IMR-90 (cell line): ENCODE measurements around the gene CD82. TPM values are rescaled to one million over a fixed set of nuclear protein-coding genes. Genes with fewer than 3 reads are reported as not detected.

Source experiments
- ATAC-seq: fragments of 200-7000 bp; cut with Tn5 transposase; 2 replicates; pipeline ENCODE4 v1.9.1; 2020; ENCODE audit warnings: low read depth, mild to moderate bottlenecking, moderate library complexity
- BruUV-seq: library from RNA; stranded (reverse); fragments of 400-500 nt; replicated peaks from 2 replicates; lab custom pipeline; 2021; lab: Mats Ljungman, UMichigan
- CTCF ChIA-PET: fragments of 300-600 bp; formaldehyde crosslinking; extraction: SDS; loops from one replicate; lab custom pipeline; 2021; ENCODE audit warnings: antibody characterized with exemption; lab: Yijun Ruan, JAX
- POLR2A ChIA-PET: fragments of 300-600 bp; sonication (Branson Sonifier 250); formaldehyde crosslinking; loops from one replicate; lab custom pipeline; 2022; ENCODE audit warnings: antibody characterized with exemption; ENCODE audit not compliant: unreplicated experiment; lab: Charles Lee
- DNase-seq: peaks from one replicate; pipeline ENCODE4 v3.0.0; 2013
- H2AFZ ChIP-seq: replicated peaks from 2 replicates; pipeline ENCODE3; 2013; ENCODE audit warnings: low read length, mild to moderate bottlenecking; ENCODE audit not compliant: poor library complexity
- H2AK5ac ChIP-seq: 2 replicates; pipeline ENCODE4 v1.6.1; 2013; ENCODE audit warnings: low read depth, low read length, inconsistent platforms
- H2AK9ac ChIP-seq: replicated peaks from 2 replicates; pipeline ENCODE3; 2013; ENCODE audit warnings: mild to moderate bottlenecking, low read depth, low read length, moderate library complexity; ENCODE audit not compliant: poor library complexity
- H2BK120ac ChIP-seq: 2 replicates; pipeline ENCODE4 v1.6.1; 2013; ENCODE audit warnings: low read depth, low read length, inconsistent platforms
- H2BK15ac ChIP-seq: 3 replicates; pipeline ENCODE4 v1.6.1; 2013; ENCODE audit warnings: low read depth, low read length, inconsistent platforms
- H2BK20ac ChIP-seq: 2 replicates; pipeline ENCODE4 v1.6.1; 2013; ENCODE audit warnings: low read depth, mild to moderate bottlenecking, inconsistent platforms, low read length, moderate library complexity
- H2BK5ac ChIP-seq: 2 replicates; pipeline ENCODE4 v1.6.1; 2013; ENCODE audit warnings: mild to moderate bottlenecking, low read depth, low read length, inconsistent platforms; ENCODE audit not compliant: poor library complexity, severe bottlenecking
- H3K14ac ChIP-seq: replicated peaks from 2 replicates; pipeline ENCODE4 v1.6.1; 2013; ENCODE audit warnings: low read depth, low read length, inconsistent platforms
- H3K18ac ChIP-seq: 2 replicates; pipeline ENCODE4 v1.6.1; 2013; ENCODE audit warnings: low read depth, low read length, control low read depth
- H3K23ac ChIP-seq: 2 replicates; pipeline ENCODE4 v1.6.1; 2013; ENCODE audit warnings: low read depth, low read length, inconsistent platforms
- H3K27ac ChIP-seq: 2 replicates; pipeline ENCODE4 v1.5.1; 2013; ENCODE audit warnings: mild to moderate bottlenecking, control low read depth, low read length; ENCODE audit not compliant: insufficient read depth
- H3K27me3 ChIP-seq: 2 replicates; pipeline ENCODE4 v1.6.1; 2013; ENCODE audit warnings: low read length; ENCODE audit not compliant: control insufficient read depth, insufficient read depth
- H3K36me3 ChIP-seq: 2 replicates; pipeline ENCODE4 v1.6.1; 2013; ENCODE audit warnings: low read length, mixed read lengths; ENCODE audit not compliant: control insufficient read depth, insufficient read depth
- H3K4ac ChIP-seq: 2 replicates; pipeline ENCODE4 v1.6.1; 2013; ENCODE audit warnings: low read depth, low read length, inconsistent platforms
- H3K4me1 ChIP-seq: 2 replicates; pipeline ENCODE4 v1.6.1; 2013; ENCODE audit warnings: low read length, mixed read lengths; ENCODE audit not compliant: control insufficient read depth, insufficient read depth
- H3K4me2 ChIP-seq: 2 replicates; pipeline ENCODE4 v1.6.1; 2013; ENCODE audit warnings: low read depth, mild to moderate bottlenecking, control low read depth, low read length, moderate library complexity
- H3K4me3 ChIP-seq: 2 replicates; pipeline ENCODE4 v1.5.1; 2013; ENCODE audit warnings: low read depth, mild to moderate bottlenecking, control low read depth, low read length, moderate library complexity; ENCODE audit not compliant: insufficient read depth
- H3K56ac ChIP-seq: 2 replicates; pipeline ENCODE4 v1.6.1; 2013; ENCODE audit warnings: low read length, inconsistent platforms; ENCODE audit not compliant: insufficient read depth; ENCODE audit errors: extremely low read depth
- H3K79me1 ChIP-seq, 2 experiments: 2 replicates each; pipeline ENCODE4 v1.6.1; 2013; ENCODE audit warnings: low read length in 2 of 2, inconsistent platforms in 1 of 2, low read depth in 1 of 2
- H3K9ac ChIP-seq: 2 replicates; pipeline ENCODE4 v1.6.1; 2013; ENCODE audit warnings: low read depth, low read length, control low read depth
- H3K9me1 ChIP-seq: 2 replicates; pipeline ENCODE4 v1.6.1; 2013; ENCODE audit warnings: low read length, inconsistent platforms; ENCODE audit not compliant: insufficient read depth
- H3K9me3 ChIP-seq: 2 replicates; pipeline ENCODE4 v1.6.1; 2013; ENCODE audit warnings: low read length; ENCODE audit not compliant: control insufficient read depth, insufficient read depth
- H4K20me1 ChIP-seq: 2 replicates; pipeline ENCODE4 v1.6.1; 2013; ENCODE audit warnings: low read length, inconsistent platforms; ENCODE audit not compliant: insufficient read depth
- H4K5ac ChIP-seq: 2 replicates; pipeline ENCODE4 v1.6.1; 2013; ENCODE audit warnings: mild to moderate bottlenecking, low read depth, low read length, control low read depth
- H4K8ac ChIP-seq, 2 experiments: 2 replicates each; pipeline ENCODE4 v1.6.1; 2013; ENCODE audit warnings: low read depth in 2 of 2, low read length in 2 of 2, control low read depth in 1 of 2, inconsistent platforms in 1 of 2
- H4K91ac ChIP-seq: 2 replicates; pipeline ENCODE4 v1.6.1; 2013; ENCODE audit warnings: low read depth, low read length, inconsistent platforms; ENCODE audit not compliant: insufficient read depth
- CEBPB ChIP-seq: IDR thresholded peaks from 2 replicates; pipeline ENCODE4 v1.6.1; 2012; ENCODE audit warnings: low read depth, low read length, improper control_type of control experiment
- POLR2A ChIP-seq: IDR thresholded peaks from 2 replicates; pipeline ENCODE4 v1.6.1; 2012; ENCODE audit warnings: mild to moderate bottlenecking, low read depth, low read length
- WGBS, 2 experiments: methylation state at CpG; one replicate each; pipeline versions ENCODE4 v1.1.5 to v1.1.7; 2013; ENCODE audit warnings: missing lambda C conversion rate in 2 of 2; ENCODE audit not compliant: insufficient read length in 1 of 2; ENCODE audit errors: extremely low coverage in 2 of 2; 5-methylcytosine and 5-hydroxymethylcytosine counted together
- dilution Hi-C: fragments of 300-500 bp; cut with HindIII; formaldehyde crosslinking; loops from one replicate; pipeline ENCODE4 v1.14.3; 2018; ENCODE audit warnings: low sequenced_read_pairs; ENCODE audit not compliant: unreplicated experiment
- in situ Hi-C: fragments of 300-500 bp; cut with MboI; formaldehyde crosslinking; loops from 3 replicates; pipeline ENCODE4 v1.14.3; 2019; ENCODE audit warnings: low sequenced_read_pairs, inconsistent platforms, mixed read lengths
- intact Hi-C: fragments of 100-400 bp; cut with micrococcal nuclease; formaldehyde crosslinking; loops from 2 replicates; pipeline ENCODE4 v1.10.0; 2022
- polyA plus RNA-seq, 3 experiments: library from polyadenylated mRNA; depleted of rRNA; stranded (reverse); fragments of >200 nt; gene quantifications; 2 replicates each; pipeline ENCODE4 v1.2.3, GENCODE V29; 2012; ENCODE audit warnings: low replicate concordance in 1 of 3
- total RNA-seq: library from RNA; depleted of rRNA; stranded (reverse); fragments of >200 nt; gene quantifications from 2 replicates; pipeline ENCODE4 v1.2.3, GENCODE V29; 2012

CD82 gene
- total and polyA plus RNA-seq, 2 of the 4 experiments (the other 2 are of a cell fraction): 32.8 to 49.4 TPM

DNA sequence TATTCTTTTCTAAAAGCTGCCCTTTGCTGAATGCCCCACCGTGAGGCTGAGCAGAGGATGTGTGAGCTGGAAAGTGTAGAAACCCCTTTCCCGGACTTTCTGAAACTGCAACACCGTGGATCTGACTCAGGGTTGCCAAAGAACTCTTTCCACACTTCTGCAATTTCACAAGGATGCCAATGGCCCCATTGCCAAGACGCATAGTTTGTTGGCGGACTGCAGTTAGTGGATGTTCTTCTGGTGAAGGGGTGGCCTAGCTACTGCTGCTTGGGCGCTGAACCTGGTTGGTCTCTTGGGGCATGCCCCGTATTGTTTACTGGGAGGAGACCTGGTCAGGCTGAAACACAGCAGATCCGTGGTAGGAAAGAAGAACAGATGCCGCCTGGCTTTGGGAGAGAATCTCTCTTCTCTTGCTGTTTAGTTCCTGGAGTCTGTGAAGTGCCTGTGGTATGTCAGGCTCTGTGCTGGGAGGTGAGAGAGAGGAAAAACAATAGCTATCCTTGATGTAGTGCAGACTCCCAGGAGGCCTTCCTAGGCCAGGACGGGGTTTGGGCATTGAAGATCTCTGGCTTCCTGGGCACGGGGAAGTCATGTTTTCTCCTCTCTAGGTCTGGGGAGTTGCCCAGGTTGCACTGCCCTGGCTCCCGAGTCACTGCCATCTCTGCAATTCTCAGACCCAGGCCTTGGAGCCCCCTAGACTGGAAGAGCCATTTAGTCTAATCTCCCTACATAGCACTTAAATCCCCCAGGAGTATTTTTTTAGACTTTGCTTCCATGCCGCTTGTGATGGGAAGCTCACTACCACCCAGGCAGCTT is 26.9 kb downstream of the CD82 start:
- WGBS, 2 experiments: 73% methylated on average over 3 of the region's 13 CpGs; no CpG with 5 or more reads in 1 of the 2 experiments
- peak overlapping the region; percentile 2; the same call in 1 of the 2 replicates for H3K27ac ChIP-seq
- H3K4me3 ChIP-seq: no peak overlapping the region
- no peak overlapping the region for H2BK20ac ChIP-seq
- peak overlapping the region; percentile 43; the same call in 1 of the 2 replicates for H2AK5ac ChIP-seq
- peak overlapping the region; percentile 34; the same call in 1 of the 2 replicates for H3K14ac ChIP-seq
- no peak overlapping the region for H3K23ac ChIP-seq
- ATAC-seq (no peak), DNase-seq (peak; percentile 65)
- ChIA-PET CTCF (no interaction called here), POLR2A (no interaction called here)
- no peak overlapping the region for H4K5ac ChIP-seq
- H4K8ac ChIP-seq: no peak overlapping the region
- H3K9me1 ChIP-seq: peaks cover 21% of the 10 kb centered on the region
- BruUV-seq: no TSS peak
- H3K9ac ChIP-seq: no peak overlapping the region
- H4K91ac ChIP-seq: no peak overlapping the region
- H2BK5ac ChIP-seq: no peak overlapping the region
- H3K79me1 ChIP-seq: peaks cover 0 to 19% of the 10 kb centered on the region in 2 experiments; a peak in 2 of 4 replicates
- dilution Hi-C loops (no loop called here), in situ Hi-C loops (no loop called here), intact Hi-C loops (no loop called here)
- H2AFZ ChIP-seq: peak overlapping the region; percentile 13
- peak overlapping the region; percentile 25; the same call in 1 of the 2 replicates for H2BK120ac ChIP-seq
- no peak overlapping the region for H3K4me2 ChIP-seq
- H4K20me1 ChIP-seq: no peaks in the 10 kb centered on the region
- peaks cover 40% of the 10 kb centered on the region for H3K4me1 ChIP-seq
- H3K4ac ChIP-seq: peak overlapping the region; percentile 60
- no peak overlapping the region for H3K18ac ChIP-seq
- H3K36me3 ChIP-seq: peaks cover 8% of the 10 kb centered on the region; the same call in 1 of the 2 replicates
- no peaks in the 10 kb centered on the region for H3K9me3 ChIP-seq
- no peaks in the 10 kb centered on the region for H3K27me3 ChIP-seq
- TF ChIP-seq CEBPB (peak; percentile 79), POLR2A (no peak)
- H2AK9ac ChIP-seq: peak overlapping the region; percentile 53
- H3K56ac ChIP-seq: no peak overlapping the region
- H2BK15ac ChIP-seq: peak overlapping the region; percentile 20; the same call in 1 of the 3 replicates
